LNCaP clone FGC (cell line): ENCODE measurements around the gene COPB2.

Experiments
- DNase-seq: peaks from one replicate; pipeline ENCODE4 v3.0.0-alpha.2; 2011; ENCODE audit warnings: low read depth
- H3K4me3 ChIP-seq: 2 replicates; pipeline ENCODE4 v1.5.1; 2011; ENCODE audit warnings: mild to moderate bottlenecking, low read depth, low read length, control low read depth
- CTCF ChIP-seq: IDR thresholded peaks from 2 replicates; pipeline ENCODE4 v1.5.1; 2012; ENCODE audit warnings: mild to moderate bottlenecking; ENCODE audit not compliant: control insufficient read depth, insufficient read depth; ENCODE audit errors: extremely low read depth

COPB2 gene

GRCh38 chr3:139317660-139318430, 71.6 kb downstream of the COPB2 start:
- DNase-seq, result no peak
- no peak overlapping the region for H3K4me3 ChIP-seq
- no peak for TF ChIP-seq CTCF

- TF ChIP-seq CTCF, result no peak
- H3K4me3 ChIP-seq, result no peak overlapping the region
- DNase-seq, result peak; percentile 75
Measured at GRCh38 chr3:139317215-139317614, 72.2 kb downstream of the COPB2 start.

GRCh38 chr3:139313921-139314320, 75.5 kb downstream of the COPB2 start:
- no peak for DNase-seq
- TF ChIP-seq CTCF, result no peak
- no peak overlapping the region for H3K4me3 ChIP-seq

GRCh38 chr3:139312959-139313358, 76.5 kb downstream of the COPB2 start:
- no peak for TF ChIP-seq CTCF
- DNase-seq, result no peak

GRCh38 chr3:139312416-139312815, 77.0 kb downstream of the COPB2 start:
- no peak for DNase-seq
- no peak overlapping the region for H3K4me3 ChIP-seq
- TF ChIP-seq CTCF, result no peak

More at GRCh38 chr3:139312959-139313358, 76.5 kb downstream of the COPB2 start:
- no peak overlapping the region for H3K4me3 ChIP-seq

GRCh38 chr3:139311557-139311956, 77.9 kb downstream of the COPB2 start:
- no peak for DNase-seq
- H3K4me3 ChIP-seq, result no peak overlapping the region
- TF ChIP-seq CTCF, result no peak

GRCh38 chr3:139310474-139310933, 78.9 kb downstream of the COPB2 start:
- no peak for DNase-seq
- no peak for TF ChIP-seq CTCF
- H3K4me3 ChIP-seq, result no peak overlapping the region
